ENCODE data around the gene MMEL1. TPM values are rescaled to one million over a fixed set of nuclear protein-coding genes. Genes with fewer than 3 reads are reported as not detected.
A peak's percentile ranks its signal among the peaks of the same experiment; 100 is the strongest.

Gene MMEL1
- total RNA-seq, 1 donor from 2014 or later = 3.4 TPM

DNA sequence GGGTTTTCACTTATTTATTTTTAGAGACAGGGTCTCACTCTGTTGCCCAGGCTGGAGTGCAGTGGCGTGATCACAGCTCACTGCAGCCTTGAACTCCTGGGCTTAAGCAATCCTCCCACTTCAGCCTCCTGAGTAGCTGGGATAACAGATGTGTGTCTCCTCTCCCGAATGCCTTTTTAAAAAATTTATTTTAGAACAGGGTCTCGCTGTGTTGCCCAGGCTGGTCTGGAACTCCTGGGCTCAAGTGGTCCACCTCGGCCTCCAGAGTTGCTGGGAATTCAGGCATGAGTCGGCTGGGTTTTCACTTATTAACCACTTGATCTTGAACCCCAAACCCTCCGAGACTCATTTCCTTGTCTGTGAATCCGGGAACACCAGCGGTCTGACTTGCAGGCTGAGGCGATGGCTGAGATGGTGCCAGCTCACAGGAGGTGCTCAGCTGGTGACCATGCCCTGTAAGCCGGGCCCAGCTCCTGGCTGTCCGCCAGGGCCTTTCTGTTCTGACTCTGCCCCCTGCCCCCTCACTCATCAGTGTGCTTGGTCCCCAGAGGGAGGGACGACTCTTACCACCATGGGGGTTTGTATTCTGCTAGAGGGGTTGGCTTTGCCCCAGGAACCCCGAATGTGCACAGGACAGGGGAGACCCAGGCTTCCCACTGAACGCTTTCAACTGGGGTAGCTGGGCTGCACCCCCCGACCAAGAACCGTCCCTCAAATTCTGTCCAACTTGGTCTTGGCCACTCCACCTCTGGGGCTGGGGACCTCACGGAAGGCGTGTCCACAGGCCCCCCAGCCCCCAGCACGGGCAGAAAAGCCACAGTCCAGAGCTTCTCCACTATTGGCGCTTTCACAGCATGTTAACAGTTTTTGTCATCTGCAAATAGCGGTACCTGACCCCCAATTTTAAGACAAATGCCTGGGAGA is 22.5 kb downstream of the MMEL1 start:
- peak in 1 of 2 experiments; percentile 37 for DNase-seq (ENCODE audit: low spot score in 2 of 2, unreplicated experiment in 2 of 2)
- Mint-ChIP-seq H3K4me1 (no peaks in the 10 kb centered on the region), H3K9me3 (peaks cover 16% of the 10 kb centered on the region), H3K36me3 (no peaks in the 10 kb centered on the region), H3K4me3 (no peak overlapping the region), H3K27ac (no peak overlapping the region), H3K27me3 (ENCODE audit: low read depth) (peaks cover 9% of the 10 kb centered on the region)
- TF ChIP-seq, protein P1, sequence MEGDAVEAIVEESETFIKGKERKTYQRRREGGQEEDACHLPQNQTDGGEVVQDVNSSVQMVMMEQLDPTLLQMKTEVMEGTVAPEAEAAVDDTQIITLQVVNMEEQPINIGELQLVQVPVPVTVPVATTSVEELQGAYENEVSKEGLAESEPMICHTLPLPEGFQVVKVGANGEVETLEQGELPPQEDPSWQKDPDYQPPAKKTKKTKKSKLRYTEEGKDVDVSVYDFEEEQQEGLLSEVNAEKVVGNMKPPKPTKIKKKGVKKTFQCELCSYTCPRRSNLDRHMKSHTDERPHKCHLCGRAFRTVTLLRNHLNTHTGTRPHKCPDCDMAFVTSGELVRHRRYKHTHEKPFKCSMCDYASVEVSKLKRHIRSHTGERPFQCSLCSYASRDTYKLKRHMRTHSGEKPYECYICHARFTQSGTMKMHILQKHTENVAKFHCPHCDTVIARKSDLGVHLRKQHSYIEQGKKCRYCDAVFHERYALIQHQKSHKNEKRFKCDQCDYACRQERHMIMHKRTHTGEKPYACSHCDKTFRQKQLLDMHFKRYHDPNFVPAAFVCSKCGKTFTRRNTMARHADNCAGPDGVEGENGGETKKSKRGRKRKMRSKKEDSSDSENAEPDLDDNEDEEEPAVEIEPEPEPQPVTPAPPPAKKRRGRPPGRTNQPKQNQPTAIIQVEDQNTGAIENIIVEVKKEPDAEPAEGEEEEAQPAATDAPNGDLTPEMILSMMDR (IDR thresholded peaks at IDR 0.05; ENCODE audit: unreplicated experiment) = no peak

DNA sequence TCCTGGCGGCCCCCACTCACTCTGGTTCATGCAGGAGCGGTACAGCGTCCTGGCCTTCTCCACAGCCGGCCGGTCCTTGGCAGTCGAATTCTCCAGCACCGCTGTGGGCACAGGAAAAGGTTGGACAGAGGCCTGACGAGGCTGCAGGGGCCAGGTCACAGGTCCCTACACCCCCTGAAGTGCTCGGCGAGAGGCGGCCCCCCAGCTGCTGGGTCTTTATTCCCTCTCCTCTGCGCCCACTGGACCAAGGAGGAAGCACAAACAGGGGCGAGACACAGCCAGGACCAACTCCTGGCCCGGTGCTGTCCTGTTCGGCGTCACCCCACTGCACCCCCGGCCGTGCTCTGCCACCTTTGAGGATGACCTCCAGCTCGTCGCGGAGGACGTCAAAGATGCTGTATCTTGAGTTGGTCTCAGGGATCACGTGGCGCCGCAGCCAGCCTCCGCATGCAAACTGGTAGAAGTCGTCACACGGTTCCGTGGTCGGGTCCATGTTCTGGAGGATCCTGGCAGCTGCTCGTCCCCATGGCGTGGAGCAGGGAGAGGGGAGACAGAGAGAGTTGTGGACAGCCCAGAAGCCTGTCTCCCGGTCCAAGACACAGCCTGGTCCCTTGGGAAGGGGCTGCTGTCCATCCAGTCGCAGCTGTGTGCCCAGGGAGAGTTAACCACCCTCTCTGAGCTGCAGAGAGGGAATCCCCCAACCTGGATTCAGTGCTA is 23.3 kb downstream of the MMEL1 start:
- no peak overlapping the region for H3K27ac Mint-ChIP-seq

DNA sequence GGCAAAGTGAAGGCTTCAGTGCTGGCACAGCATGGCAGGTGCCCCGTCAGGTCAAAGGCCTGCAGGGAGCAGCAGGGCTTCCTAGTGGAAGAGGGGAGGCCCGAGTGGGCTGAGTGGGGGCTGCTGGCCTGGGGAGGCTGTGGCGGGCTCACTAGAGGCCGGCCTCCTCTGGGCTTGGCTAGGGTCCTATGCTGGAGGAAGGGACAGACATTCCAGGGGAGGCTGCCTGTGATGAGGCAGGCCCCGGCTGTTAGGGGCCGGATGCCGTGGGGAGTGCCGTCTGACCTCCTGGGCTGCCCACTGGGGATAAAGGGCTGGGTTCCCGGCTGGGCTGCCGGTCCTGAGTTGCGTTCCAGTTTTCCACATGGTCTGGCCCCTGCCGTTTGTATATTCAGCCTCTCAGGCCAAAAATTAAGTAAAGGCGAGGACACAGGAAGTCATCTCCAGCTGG is 25.1 kb downstream of the MMEL1 start:
- Mint-ChIP-seq H3K4me1 (no peaks in the 10 kb centered on the region), H3K9me3 (no peaks in the 10 kb centered on the region), H3K4me3 (no peak overlapping the region), H3K36me3 (no peaks in the 10 kb centered on the region), H3K27ac (no peak overlapping the region), H3K27me3 (ENCODE audit: low read depth) (peaks cover 10% of the 10 kb centered on the region)
- no peak for DNase-seq (ENCODE audit: low spot score in 2 of 2, unreplicated experiment in 2 of 2)
- TF ChIP-seq, protein P1 (IDR thresholded peaks at IDR 0.05; ENCODE audit: unreplicated experiment) = no peak

More for the DNA sequence above, 23.3 kb downstream of the MMEL1 start:
- no peak overlapping the region for H3K4me3 Mint-ChIP-seq
- no peaks in the 10 kb centered on the region for H3K36me3 Mint-ChIP-seq
- TF ChIP-seq, protein P1 (IDR thresholded peaks at IDR 0.05; ENCODE audit: unreplicated experiment) = no peak
- peaks cover 9% of the 10 kb centered on the region for H3K27me3 Mint-ChIP-seq (ENCODE audit: low read depth)
- H3K4me1 Mint-ChIP-seq = no peaks in the 10 kb centered on the region
- peak in 1 of 2 experiments; percentile 36 for DNase-seq (ENCODE audit: low spot score in 2 of 2, unreplicated experiment in 2 of 2)
- H3K9me3 Mint-ChIP-seq = peaks cover 9% of the 10 kb centered on the region

DNA sequence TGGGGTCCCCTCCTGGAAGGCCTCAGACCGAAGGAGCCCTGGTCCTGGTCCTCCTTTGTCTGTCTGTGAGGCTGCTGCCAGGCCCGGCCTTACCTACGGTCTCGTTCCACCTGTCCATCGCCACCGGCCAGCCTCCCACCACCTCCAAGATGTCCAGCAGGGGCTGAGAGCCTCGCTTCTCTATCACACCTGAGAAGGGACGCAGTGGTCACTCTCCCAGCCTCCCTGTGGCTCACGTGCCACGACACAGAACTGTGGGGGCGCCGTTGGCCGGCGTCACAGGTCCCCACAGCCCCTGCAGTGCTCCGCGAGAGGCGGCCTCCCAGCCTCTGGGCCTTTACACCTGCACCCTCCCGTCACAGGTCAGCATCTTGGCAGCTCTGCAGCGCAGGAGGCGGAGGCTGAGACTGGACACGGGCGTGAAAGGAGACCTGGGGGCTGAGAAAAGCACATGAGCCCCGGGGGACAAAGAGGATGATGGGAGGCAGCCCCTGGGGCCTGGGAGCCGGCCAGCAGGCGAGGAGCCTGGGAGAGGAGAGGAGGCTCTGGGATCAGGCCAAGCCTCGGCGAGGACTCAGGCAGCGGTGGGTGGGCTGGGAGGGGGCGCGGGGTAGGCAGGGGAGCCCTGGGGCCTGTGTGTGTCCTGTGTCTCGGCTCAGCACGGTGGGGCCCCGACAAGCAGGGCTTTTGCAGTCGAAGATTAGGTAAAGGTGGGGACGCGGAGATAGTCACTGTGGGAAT is 25.8 kb downstream of the MMEL1 start:
- Mint-ChIP-seq H3K9me3 (no peaks in the 10 kb centered on the region), H3K36me3 (no peaks in the 10 kb centered on the region), H3K27ac (no peak overlapping the region), H3K27me3 (ENCODE audit: low read depth) (peaks cover 15% of the 10 kb centered on the region), H3K4me3 (no peak overlapping the region), H3K4me1 (no peaks in the 10 kb centered on the region)
- TF ChIP-seq, protein P1 (IDR thresholded peaks at IDR 0.05; ENCODE audit: unreplicated experiment) = no peak
- DNase-seq (ENCODE audit: low spot score in 2 of 2, unreplicated experiment in 2 of 2) = no peak

DNA sequence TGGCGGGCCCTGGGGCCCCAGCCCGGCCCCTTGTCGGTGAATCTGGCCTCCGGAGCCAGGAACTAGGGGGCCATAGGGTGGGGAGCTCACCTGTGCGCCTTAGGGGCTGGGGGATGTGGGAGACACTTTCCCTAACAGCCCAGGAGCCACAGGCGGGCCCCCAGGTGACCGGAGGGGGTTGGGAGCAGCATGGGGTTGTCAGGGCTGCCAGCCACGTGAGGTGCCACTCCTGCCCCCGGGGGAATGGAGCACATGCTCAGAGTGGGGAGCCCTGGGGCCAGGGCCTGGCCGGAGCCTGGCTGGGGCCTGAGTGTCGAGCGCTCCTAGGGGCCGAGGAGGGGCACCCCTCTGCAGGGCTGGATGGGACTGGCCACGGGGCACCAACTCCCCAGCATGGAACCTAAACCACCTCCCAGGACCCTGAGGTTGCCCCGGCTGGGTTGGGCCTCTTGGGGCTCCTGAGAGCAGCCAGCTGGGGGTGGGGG is 26.4 kb downstream of the MMEL1 start:
- H3K4me1 Mint-ChIP-seq = no peaks in the 10 kb centered on the region
- DNase-seq (ENCODE audit: low spot score in 2 of 2, unreplicated experiment in 2 of 2) = peak in 1 of 2 experiments; percentile 36
- H3K36me3 Mint-ChIP-seq = no peaks in the 10 kb centered on the region
- H3K27me3 Mint-ChIP-seq (ENCODE audit: low read depth) = peaks cover 22% of the 10 kb centered on the region
- H3K4me3 Mint-ChIP-seq = no peak overlapping the region
- H3K27ac Mint-ChIP-seq = no peak overlapping the region
- H3K9me3 Mint-ChIP-seq = no peaks in the 10 kb centered on the region
- TF ChIP-seq, protein P1 (IDR thresholded peaks at IDR 0.05; ENCODE audit: unreplicated experiment) = no peak
